GM23338 (cell line): ENCODE results near the gene NUMB.

Experiments used
- EZH2 ChIP-seq: fragments of 200-600 bp; sonication (generic); IDR thresholded peaks from one replicate; pipeline ENCODE4 v1.8.0; 2017; ENCODE audit warnings: antibody characterized with exemption, mild to moderate bottlenecking, low read depth; ENCODE audit not compliant: unreplicated experiment
- POLR2AphosphoS5 ChIP-seq: IDR thresholded peaks from 2 replicates; pipeline ENCODE4 v1.6.1; 2016; ENCODE audit warnings: antibody characterized with exemption, low read depth
- TF ChIP-seq, protein P1 (sequence below), 2 experiments: fragments of 200-600 bp in 1 of 2; sonication (generic) in 1 of 2; conservative IDR thresholded peaks; 2 replicates each; pipeline versions ENCODE4 v1.5.1 to v1.6.1; 2016 to 2017; ENCODE audit warnings: antibody characterized with exemption in 2 of 2, low read depth in 2 of 2, mild to moderate bottlenecking in 2 of 2, moderate library complexity in 1 of 2

DNA sequence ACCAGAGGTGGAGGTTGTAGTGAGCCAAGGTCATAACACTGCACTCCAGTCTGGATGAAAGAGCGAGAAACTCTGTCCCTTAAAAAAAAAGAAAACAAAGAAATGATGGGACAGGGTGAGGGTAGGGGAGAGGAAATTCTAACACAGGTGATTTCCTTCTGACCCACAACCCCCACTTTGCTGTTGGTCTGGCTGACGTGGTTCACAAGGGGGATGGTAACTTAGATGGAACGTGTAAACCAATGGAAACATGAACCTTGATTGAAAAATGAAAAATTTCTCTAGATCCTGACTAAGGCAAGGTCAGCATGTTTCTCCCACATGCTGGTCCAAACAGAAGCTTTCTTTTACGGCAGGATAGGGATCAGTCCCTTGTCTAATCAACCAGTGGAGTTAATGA lies 16.6 kb upstream of the NUMB start:
- TF ChIP-seq EZH2 = no peak
- no peak for TF ChIP-seq POLR2AphosphoS5
- TF ChIP-seq, protein P1, sequence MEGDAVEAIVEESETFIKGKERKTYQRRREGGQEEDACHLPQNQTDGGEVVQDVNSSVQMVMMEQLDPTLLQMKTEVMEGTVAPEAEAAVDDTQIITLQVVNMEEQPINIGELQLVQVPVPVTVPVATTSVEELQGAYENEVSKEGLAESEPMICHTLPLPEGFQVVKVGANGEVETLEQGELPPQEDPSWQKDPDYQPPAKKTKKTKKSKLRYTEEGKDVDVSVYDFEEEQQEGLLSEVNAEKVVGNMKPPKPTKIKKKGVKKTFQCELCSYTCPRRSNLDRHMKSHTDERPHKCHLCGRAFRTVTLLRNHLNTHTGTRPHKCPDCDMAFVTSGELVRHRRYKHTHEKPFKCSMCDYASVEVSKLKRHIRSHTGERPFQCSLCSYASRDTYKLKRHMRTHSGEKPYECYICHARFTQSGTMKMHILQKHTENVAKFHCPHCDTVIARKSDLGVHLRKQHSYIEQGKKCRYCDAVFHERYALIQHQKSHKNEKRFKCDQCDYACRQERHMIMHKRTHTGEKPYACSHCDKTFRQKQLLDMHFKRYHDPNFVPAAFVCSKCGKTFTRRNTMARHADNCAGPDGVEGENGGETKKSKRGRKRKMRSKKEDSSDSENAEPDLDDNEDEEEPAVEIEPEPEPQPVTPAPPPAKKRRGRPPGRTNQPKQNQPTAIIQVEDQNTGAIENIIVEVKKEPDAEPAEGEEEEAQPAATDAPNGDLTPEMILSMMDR (conservative IDR thresholded peaks at IDR 0.05; ENCODE audit: low read depth in 2 of 2) = no peak
